Natural killer cell (primary cell): ENCODE results near the gene ROBO1. TPM values are rescaled to one million over a fixed set of nuclear protein-coding genes. Genes with fewer than 3 reads are reported as not detected.

Source experiments
- ATAC-seq, 3 donors: fragments of 150-1000 bp in 2 of 3; fragments of 200-7000 bp in 1 of 3; cut with Tn5 transposase; 1 replicate in 1 of 3; 2 replicates in 2 of 3; pipeline ENCODE4 v1.10.0; 2021; ENCODE audit warnings: mild to moderate bottlenecking in 2 of 3, moderate library complexity in 2 of 3
- DNase-seq, 2 donors: peaks; one replicate each; pipeline versions ENCODE4 v3.0.0 to v3.0.0-alpha.2; 2013 to 2021; ENCODE audit warnings: mixed read lengths in 1 of 2
- H3K27ac ChIP-seq: one replicate; pipeline ENCODE4 v1.5.1; 2013; ENCODE audit warnings: mild to moderate bottlenecking, low read length
- H3K27me3 ChIP-seq: one replicate; pipeline ENCODE4 v1.6.1; 2013; ENCODE audit warnings: low read length; ENCODE audit not compliant: control insufficient read depth, insufficient read depth
- H3K36me3 ChIP-seq: one replicate; pipeline ENCODE4 v1.6.1; 2013; ENCODE audit warnings: low read length; ENCODE audit not compliant: control insufficient read depth, insufficient read depth
- H3K4me1 ChIP-seq: one replicate; pipeline ENCODE4 v1.6.1; 2013; ENCODE audit warnings: low read length; ENCODE audit not compliant: control insufficient read depth, insufficient read depth
- H3K4me3 ChIP-seq: one replicate; pipeline ENCODE4 v1.5.1; 2013; ENCODE audit warnings: low read length
- H3K9me3 ChIP-seq: one replicate; pipeline ENCODE4 v1.6.1; 2013; ENCODE audit warnings: low read length; ENCODE audit not compliant: control insufficient read depth, insufficient read depth
- H3K27ac Mint-ChIP-seq, 2 donors: one replicate each; pipeline ENCODE4 v1.8.0; 2022; ENCODE audit warnings: mild to moderate bottlenecking in 2 of 2, mixed read lengths in 2 of 2, moderate library complexity in 1 of 2
- H3K27me3 Mint-ChIP-seq, 2 donors: one replicate each; pipeline ENCODE4 v1.8.0; 2022; ENCODE audit warnings: low read depth in 2 of 2, mixed read lengths in 2 of 2
- H3K36me3 Mint-ChIP-seq: one replicate; pipeline ENCODE4 v1.8.0; 2022; ENCODE audit warnings: mixed read lengths
- H3K4me1 Mint-ChIP-seq, 2 donors: one replicate each; pipeline ENCODE4 v1.8.0; 2022; ENCODE audit warnings: mixed read lengths in 2 of 2
- H3K4me3 Mint-ChIP-seq: one replicate; pipeline ENCODE4 v1.8.0; 2022; ENCODE audit warnings: mild to moderate bottlenecking, moderate library complexity, mixed read lengths
- H3K9me3 Mint-ChIP-seq, 2 donors: one replicate each; pipeline ENCODE4 v1.8.0; 2022; ENCODE audit warnings: mixed read lengths in 2 of 2
- CTCF ChIP-seq: fragments of 200-600 bp; IDR thresholded peaks from one replicate; pipeline ENCODE4 v1.8.0; 2022; ENCODE audit warnings: antibody characterized with exemption
- WGBS: methylation state at CpG from one replicate; pipeline ENCODE4 v1.1.7; 2013; ENCODE audit warnings: missing lambda C conversion rate; ENCODE audit not compliant: insufficient coverage; 5-methylcytosine and 5-hydroxymethylcytosine counted together
- intact Hi-C: fragments of 100-400 bp; cut with micrococcal nuclease; formaldehyde crosslinking; loops from one replicate; pipeline ENCODE4 v1.14.2; 2022
- total RNA-seq, 4 donors: library from RNA; stranded (reverse); fragments of 120-200 nt in 1 of 4; gene quantifications; one replicate each; pipeline versions ENCODE4 v1.2.3 to v1.2.4, GENCODE V29; 2013 to 2022

The ROBO1 gene
- total RNA-seq, 3 donors from 2014 or later (not counting 1 experiment from before 2014, with no cell fraction given): 0.07 TPM; not detected in 2

- DNase-seq (no peak), ATAC-seq (no peak)
- H3K27ac ChIP-seq: no peak overlapping the region
- TF ChIP-seq CTCF: no peak
- Mint-ChIP-seq H3K27ac (no peak overlapping the region), H3K4me3 (no peak overlapping the region), H3K36me3 (no peaks in the 10 kb centered on the region), H3K27me3 (no peaks in the 10 kb centered on the region), H3K4me1 (no peaks in the 10 kb centered on the region), H3K9me3 (peaks cover 13 to 20% of the 10 kb centered on the region in 2 donors)
- no peaks in the 10 kb centered on the region for H3K9me3 ChIP-seq
- no peaks in the 10 kb centered on the region for H3K27me3 ChIP-seq
- no peaks in the 10 kb centered on the region for H3K4me1 ChIP-seq
- WGBS: no CpG with 5 or more reads among the region's 1 CpG
- intact Hi-C loops: no loop called here
- H3K4me3 ChIP-seq: no peak overlapping the region
- no peaks in the 10 kb centered on the region for H3K36me3 ChIP-seq
These were observed 975.6 kb downstream of the ROBO1 start for GRCh38 chr3:78792212-78792611.

GRCh38 chr3:78791753-78792152 lies 976.0 kb downstream of the ROBO1 start:
- intact Hi-C loops: no loop called here
- H3K36me3 Mint-ChIP-seq: no peaks in the 10 kb centered on the region
- Histone ChIP-seq H3K4me3 (no peak overlapping the region), H3K4me1 (no peaks in the 10 kb centered on the region), H3K9me3 (no peaks in the 10 kb centered on the region), H3K27me3 (no peaks in the 10 kb centered on the region), H3K27ac (no peak overlapping the region), H3K36me3 (no peaks in the 10 kb centered on the region)
- H3K4me1 Mint-ChIP-seq: no peaks in the 10 kb centered on the region
- ATAC-seq: no peak
- H3K27me3 Mint-ChIP-seq: no peaks in the 10 kb centered on the region
- DNase-seq: no peak
- no peak overlapping the region for H3K27ac Mint-ChIP-seq
- 86% methylated on average over 3 of the region's 3 CpGs for WGBS
- H3K4me3 Mint-ChIP-seq: no peak overlapping the region
- no peak for TF ChIP-seq CTCF
- peaks cover 11 to 18% of the 10 kb centered on the region in 2 donors for H3K9me3 Mint-ChIP-seq

GRCh38 chr3:78788839-78789238 lies 979.0 kb downstream of the ROBO1 start:
- H3K36me3 Mint-ChIP-seq: no peaks in the 10 kb centered on the region
- H3K27me3 Mint-ChIP-seq: no peaks in the 10 kb centered on the region
- intact Hi-C loops: no loop called here
- Histone ChIP-seq H3K27me3 (no peaks in the 10 kb centered on the region), H3K4me1 (no peaks in the 10 kb centered on the region), H3K4me3 (no peak overlapping the region), H3K9me3 (peaks cover 2% of the 10 kb centered on the region), H3K27ac (no peak overlapping the region), H3K36me3 (no peaks in the 10 kb centered on the region)
- H3K27ac Mint-ChIP-seq: no peak overlapping the region
- DNase-seq (no peak), ATAC-seq (no peak)
- no peaks in the 10 kb centered on the region for H3K4me1 Mint-ChIP-seq
- H3K9me3 Mint-ChIP-seq: peaks cover 10 to 18% of the 10 kb centered on the region in 2 donors
- no peak overlapping the region for H3K4me3 Mint-ChIP-seq
- no CpG with 5 or more reads among the region's 2 CpGs for WGBS
- TF ChIP-seq CTCF: no peak

- no peak overlapping the region for H3K4me3 ChIP-seq
- H3K4me1 Mint-ChIP-seq: no peaks in the 10 kb centered on the region
- H3K36me3 Mint-ChIP-seq: no peaks in the 10 kb centered on the region
- H3K9me3 Mint-ChIP-seq: peaks cover 10 to 20% of the 10 kb centered on the region in 2 donors
- no peak for TF ChIP-seq CTCF
- intact Hi-C loops: no loop called here
- ATAC-seq: no peak
- DNase-seq: no peak
- H3K4me1 ChIP-seq: no peaks in the 10 kb centered on the region
- no peak overlapping the region for H3K27ac ChIP-seq
- no peak overlapping the region for H3K4me3 Mint-ChIP-seq
- no peaks in the 10 kb centered on the region for H3K27me3 Mint-ChIP-seq
- WGBS: 50% methylated on average over 1 of the region's 1 CpG
- H3K9me3 ChIP-seq: peaks cover 2% of the 10 kb centered on the region
- no peak overlapping the region for H3K27ac Mint-ChIP-seq
- no peaks in the 10 kb centered on the region for H3K27me3 ChIP-seq
- H3K36me3 ChIP-seq: no peaks in the 10 kb centered on the region
These were observed 982.8 kb downstream of the ROBO1 start for GRCh38 chr3:78785004-78785403.
